NCI-H2196 (cell line): ENCODE results near the gene HPS5.

Experiments
- DNase-seq: peaks from one replicate; lab custom pipeline; 2025; ENCODE audit not compliant: unreplicated experiment; lab: John Stamatoyannopoulos, UW

The HPS5 gene

DNA sequence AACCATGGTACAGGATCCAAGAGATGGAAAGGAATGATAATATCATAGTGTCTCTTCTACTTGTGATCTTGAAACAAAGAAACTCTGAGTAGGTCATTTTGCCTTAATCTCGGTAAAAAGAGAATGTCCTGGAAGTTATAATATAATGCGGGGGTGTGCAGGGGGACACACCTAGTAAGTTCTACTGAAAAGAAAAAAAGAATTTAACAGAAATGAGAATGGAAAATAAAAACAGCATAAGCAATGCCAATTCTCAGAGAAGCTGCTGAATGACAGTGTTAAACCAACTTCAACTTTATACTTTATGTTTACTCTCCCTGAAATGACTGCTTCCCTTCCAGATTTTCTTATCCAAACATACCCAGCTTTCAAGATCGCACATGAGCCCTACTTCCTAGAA, 2.0 kb downstream of the HPS5 start:
- no peak for DNase-seq

DNA sequence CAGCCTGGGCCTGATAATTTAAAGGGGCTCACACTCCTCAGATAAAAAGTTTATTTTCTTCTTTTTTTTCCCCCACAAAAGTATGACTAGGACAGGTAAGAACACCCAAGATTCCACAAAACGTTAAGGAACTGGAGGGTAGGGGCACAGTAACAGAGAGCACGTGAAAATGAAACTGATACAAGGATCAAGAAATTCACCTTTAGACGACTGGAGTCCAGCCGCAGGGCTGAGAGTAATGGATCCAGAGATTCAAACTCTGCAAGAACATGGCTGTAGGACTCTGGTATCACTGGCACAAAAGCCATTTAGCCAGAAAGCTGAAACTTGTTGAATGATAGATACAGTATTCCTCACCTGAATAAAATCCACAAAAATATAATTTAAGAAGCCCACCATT, 4.4 kb downstream of the HPS5 start:
- no peak for DNase-seq

DNA sequence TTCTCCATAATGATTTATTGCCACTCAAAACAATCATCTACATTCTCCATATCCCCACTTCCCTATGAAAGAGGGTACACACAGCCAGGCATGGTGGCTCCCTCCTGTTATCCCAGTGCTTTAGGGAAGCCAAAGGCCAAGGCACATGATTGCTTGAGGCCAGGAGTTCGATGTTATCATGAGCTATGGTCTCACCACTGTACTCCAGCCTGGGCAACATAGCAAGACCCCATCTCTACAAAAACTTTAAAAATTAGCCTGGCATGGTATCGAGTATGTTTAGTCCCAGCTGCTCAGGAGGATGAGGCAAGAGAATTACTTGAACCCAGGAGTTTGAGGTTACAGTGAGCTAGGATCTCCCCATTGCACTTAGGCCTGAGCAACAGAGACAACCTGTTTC, 6.0 kb downstream of the HPS5 start:
- DNase-seq = no peak

DNA sequence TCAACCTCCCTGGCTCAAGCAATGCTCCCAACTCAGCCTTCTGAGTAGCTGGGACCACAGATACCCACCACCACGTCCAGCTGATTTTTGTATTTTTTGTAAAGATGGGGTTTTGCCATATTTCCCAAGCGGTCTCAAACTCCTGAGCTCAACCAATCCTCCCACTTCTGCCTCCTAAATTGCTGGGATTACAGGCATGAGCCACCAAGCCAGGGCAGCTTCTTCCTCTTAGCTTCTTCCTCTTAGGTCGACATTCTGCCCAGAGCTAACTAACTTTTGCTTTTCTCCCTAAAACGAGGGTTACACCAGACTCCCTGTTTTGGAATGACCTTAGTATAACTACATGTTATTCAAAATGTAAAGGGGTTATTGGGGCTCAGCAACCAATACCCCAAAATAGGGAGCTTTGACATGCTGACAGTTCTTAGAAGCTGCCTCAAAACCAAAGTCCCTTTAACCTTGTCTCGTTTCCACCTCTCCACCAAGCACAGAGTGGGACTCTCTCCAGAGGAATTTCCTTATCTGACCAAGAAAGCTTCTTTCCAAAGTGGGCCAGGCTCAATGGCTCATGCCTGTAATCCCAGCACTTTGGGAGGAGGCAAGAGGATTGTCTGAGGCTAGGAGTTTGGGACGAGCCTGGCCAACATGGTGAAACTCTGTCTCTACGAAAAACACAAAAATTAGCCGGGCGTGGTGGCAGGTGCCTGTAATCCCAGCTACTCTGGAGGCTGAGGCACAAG, 7.0 kb downstream of the HPS5 start:
- no peak for DNase-seq

DNA sequence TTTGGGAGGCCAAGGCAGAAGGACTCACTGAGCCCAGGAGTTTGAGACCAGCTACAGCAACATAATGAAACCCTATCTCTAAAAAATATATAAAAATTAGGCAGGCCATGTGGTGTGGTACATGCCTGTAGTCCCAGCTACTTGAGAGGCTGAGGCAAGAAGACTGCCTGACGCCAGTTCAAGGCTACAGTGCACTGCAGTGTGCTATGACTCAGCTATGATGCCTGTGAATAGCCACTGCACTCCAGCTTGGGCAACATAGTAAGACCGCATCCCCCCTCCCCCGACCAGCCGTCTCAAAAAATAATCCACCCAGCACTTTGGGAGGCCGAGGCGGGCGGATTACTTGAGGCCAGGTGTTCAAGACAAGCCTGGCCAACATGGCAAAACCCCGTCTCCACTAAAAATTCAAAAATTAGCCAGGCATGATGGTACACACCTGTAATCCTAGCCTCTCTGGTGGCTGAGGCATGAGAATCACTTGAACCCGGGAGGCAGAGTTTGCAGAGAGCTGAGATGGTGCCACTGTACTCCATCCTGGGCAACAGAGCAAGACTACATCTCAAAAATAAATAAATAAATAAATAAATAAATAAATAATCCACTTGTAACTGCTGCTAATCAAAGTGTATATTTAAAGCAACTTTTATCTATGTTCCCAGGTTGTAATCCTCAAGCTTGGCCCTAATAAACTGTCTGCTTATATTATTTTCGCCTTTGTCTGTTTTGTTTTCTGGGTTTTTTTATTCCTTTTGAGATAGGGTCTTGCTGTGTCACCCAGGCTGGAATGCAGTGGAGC, 7.8 kb downstream of the HPS5 start:
- DNase-seq = no peak

DNA sequence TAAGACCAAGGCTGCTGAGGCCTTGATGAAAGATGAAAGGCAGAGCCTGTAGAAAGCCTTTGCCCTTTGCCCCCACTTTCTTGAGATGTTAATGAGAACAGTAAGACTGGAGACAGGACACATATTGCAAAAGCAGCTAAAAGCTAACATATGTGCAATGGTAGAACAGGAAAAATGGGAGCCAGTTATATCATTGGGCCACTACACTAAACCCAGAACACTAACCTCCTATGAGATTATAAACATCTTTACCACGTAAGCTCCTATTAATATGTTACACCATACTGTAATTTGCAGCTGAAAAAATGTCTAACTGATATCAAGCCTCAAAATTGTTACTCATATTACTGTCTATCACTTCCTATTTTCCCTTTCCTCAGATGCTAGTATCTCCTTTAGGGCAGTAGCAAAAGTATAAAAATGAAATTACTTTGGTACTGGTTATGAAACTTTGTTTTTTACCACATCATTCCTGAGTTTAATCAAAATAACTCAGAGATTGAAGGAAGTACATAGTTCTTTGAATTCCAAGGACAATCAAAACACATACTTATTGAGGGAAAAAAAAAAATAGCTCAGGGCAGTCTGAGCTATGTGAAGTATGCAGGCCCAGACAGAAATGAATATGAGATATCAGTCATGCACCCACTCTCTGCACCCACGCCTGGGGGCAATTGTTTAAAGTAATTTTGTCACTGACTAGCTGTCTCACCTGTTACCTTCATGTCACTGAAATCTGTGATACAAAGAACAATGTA, 9.1 kb downstream of the HPS5 start:
- no peak for DNase-seq

DNA sequence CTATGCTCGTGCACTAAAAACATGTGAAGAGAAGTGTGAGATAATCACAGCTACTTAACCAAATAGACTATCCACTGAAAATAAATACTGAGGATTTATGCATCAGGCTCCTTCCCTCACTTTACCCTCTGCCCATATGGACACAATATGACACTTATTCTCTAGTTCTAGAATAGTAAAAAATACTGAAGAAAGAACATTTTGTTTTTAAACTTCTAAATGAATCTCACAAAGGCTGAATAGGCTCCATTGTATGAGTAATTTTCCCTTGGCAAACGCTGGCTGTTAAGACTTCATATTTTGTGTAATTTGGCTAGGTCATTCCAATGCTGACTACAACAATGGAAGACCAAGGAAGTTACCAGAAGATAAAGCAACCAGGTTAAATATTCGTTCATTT, 9.9 kb downstream of the HPS5 start:
- no peak for DNase-seq

DNA sequence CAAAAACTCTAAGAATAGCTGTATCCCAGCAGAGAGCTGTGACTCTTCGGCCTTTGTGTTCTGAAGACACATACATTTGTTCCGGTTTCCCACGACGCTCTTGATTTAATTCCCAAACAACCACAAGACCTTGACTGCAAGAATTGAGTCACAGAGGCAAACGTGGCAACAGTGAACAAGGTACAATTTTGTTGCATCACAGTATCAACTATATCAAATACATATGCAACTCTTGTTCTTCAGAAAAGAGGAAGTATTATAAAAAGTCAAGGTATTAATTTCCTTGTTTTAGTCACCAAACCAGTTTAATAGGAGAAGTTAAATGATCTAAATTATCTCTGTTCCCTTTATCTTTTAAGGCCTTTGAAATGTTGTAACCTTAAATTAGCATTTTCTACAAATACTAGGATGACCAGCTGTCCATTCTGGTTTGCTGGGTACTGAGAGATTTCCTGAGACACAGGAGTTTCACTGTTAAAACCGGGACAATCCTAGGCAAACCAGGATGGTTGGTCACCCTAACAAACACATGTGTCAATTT, 11.1 kb downstream of the HPS5 start:
- no peak for DNase-seq

DNA sequence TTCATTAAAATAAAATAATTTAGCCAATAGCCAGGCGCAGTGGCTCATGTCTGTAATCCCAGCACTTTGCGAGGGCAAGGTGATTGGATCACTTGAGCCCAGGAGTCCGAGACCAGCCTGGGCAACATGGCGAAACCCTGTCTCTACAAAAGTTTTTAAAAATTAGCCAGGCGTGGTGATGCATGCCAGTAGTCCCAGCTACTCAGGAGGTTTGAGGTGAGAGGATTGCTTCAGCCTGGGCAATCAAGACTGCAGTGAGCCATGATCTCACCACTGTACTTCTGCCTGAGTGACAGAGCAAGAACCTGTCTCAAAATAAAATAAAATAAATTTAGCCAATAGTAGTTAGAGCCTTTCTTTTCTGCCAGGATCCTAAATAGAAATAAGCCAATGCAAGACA, 12.2 kb downstream of the HPS5 start:
- no peak for DNase-seq

DNA sequence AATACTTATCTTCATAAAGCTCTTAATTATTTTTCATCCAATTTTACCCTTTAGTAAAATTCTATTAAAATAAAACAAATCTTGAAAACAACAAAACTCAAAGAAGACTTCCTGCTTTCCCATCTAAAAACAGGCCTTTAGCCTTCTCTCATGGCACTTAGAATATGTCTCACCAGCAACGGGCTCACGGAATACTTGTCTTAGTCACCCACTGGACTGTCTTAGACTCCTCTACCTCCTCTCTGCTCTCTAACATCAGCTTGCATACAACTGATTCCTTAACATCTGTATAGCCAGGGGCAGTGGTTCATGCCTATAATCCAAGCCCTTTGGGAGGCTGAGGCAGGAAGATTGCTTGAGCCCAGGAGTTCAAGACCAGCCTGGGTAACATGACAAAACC, 13.7 kb downstream of the HPS5 start:
- no peak for DNase-seq

DNA sequence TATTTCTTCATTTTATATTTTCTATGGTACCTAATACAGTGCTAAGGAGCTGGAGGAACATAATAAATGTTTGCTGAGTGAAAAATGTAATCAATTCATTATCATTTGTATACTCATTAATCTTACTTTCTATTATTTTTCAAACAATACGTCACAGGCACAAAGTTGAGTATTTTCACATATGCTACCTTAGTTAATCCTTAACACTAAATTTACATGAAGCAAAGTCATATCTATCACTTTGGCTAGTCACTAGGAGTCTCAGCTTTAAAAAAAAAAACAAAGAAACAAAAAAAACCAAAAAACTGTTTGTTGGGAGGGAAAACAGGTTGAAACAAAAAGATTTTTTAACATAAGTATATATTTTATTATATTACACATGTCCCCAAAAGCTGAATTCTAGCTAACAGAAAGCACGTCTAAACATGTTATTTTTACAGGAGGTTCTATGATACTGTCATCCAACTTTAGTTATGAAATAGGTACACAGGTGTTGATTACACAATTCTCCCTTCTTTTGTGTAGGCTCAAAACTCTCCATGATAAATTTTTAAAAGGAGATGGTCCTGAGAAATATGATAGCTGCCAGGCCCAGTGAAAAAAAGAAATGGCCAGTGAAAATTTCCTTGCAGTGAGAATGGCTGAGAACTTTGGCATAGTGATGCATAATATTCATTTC, 14.3 kb downstream of the HPS5 start:
- no peak for DNase-seq

DNA sequence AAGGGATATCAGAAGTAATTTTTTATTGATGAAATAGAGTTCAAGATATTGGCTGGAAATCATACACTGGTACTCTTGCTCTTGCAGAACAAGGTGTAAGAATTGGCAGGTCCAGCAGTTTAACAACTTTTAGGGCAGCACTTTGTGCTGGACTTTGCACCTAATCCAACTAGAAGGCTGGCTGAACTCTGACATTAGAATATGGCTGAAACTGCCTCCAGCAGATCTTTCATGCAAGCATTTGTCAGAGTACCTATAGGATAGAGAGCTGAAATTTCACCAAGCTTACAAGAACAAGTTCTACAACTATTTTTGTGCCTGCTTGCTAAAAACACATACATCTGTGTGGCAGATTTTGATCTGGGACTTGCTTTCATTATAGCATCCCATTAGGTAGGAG, 17.2 kb downstream of the HPS5 start:
- no peak for DNase-seq

DNA sequence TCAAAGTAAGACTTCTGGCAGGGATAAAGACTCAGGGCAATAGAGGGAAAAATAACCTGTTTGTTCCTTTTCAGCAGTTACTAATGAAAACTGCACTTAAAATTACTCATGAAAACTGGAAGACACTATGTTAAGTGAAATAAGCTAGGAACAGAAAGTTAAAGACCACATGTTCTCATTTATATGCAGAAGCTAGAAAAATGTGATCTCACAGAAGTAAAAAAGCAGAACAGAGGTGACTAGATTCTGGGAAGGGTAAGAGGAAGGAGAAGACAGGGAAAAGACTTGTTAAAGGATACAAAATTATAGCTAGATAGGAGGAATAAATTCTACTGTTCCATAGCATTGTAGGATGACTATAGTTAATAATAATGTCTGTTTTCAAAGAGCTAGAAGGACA, 22.2 kb downstream of the HPS5 start:
- DNase-seq = no peak

DNA sequence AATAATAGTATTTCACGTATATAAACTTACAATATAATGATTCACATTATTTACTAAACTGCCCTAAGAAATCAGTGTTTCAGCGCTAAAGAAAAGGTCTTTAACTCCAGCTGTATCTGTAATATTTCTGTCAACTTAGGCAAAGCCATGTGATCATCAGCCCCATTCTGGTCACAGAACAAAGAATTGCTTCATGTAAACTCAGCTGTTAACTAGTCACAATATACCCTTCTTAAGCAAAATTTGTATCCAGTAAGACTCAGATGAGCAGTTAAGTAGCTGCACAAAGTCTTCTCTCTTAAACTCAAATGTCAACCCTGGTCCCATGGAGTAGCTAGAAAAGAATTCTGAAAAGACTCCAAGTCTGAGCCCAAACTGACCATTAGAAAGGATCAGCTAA, 26.6 kb downstream of the HPS5 start:
- no peak for DNase-seq

DNA sequence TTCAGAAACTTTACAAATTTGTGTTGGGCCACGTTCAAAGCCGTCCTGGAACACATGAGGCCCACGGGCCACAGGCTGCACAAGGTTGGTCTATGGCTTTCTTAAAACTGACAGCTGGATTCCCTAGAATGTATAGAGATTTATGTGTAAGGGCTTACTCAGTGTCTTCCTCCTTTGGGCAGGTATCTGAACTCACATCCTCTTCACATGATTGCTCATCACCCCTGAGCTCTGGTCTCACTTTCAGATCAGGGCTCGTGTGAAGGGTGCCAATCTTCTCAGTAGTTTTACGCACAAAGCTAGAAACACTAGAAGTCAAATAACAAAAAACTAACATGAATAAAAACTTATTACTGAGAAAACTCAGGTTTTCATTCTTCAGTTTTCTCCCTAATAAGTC, 27.1 kb downstream of the HPS5 start:
- DNase-seq = no peak

DNA sequence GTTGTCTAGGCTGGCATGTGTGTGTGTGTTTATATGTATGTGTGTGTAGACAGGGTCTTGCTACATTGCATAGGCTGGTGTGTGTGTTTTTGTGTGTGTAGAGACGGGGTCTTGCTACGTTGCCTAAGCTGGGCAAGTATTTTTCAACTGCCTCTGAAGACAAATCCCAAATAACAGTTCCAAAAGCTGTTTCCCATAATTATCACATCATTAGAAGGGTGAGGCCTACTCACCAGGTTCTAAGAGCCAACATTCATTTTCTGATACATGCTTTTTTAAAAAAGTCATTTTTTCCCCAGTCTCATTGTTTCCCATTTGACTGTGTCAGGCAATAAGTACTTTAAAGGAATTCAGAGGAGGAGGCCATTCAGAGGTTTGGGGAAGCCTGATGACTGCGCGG, 33.0 kb downstream of the HPS5 start:
- no peak for DNase-seq

DNA sequence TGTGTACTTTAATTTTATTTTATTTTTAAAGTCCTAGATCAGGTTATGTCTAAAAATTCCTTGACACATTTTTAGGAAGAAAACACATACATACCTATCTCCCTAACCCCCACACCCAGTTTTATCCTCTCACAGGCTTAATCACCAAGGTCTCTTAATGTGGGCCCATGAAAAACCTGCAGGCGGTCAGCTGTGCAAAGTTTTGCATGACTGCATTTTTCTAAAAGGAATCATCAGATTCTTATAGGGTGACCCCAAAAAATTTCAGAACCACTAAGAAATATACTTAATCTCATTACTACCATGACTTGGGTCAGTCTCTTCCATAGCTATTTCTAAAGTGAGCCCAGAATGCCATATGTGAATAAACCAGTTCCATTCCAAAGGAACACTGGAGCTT, 36.1 kb downstream of the HPS5 start:
- DNase-seq = no peak

DNA sequence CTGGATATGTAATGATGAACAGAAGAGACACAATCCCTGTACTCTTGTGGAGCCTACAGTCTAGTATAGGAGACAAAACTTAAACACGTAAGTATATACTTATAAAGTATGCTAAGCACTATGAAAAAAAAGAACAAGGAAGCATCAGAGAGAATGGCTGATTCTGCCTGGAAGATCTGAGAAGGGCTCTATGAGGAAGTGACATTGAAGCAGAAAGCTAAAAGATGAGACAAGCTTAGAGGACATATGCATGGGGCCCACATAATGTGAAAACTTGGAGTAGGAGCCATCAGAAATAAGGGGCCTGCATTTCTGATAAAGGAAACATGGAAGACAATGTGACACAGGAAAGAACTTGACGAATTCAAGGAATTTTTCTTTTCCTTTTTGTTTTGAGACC, 39.3 kb downstream of the HPS5 start:
- no peak for DNase-seq

DNA sequence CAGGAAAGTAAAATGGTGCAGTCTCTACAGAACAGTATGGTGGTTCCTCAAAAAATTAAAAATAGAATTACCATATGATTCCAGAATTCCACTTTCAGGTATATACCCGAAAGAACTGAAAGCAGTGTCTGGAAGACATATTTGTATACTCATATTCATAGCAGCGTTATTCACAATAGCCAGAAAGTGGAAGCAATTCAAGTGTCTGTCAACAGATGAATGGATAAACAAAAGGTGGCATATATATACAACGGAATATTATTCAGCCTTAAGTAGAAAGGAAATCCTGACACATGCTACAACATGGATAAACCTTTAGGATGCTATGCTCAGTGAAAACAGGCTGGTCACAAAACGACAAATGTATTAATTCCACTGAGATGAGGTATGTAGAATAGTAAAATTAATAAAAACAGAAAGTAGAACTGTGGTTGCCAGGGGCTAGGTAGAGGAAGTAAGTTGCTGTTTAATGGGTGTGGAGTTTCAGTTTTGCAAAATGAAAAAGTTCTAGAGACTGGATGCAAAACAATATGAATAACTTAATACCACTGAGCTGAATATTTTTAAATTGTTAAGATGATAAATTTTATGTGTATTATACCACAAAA, 41.4 kb downstream of the HPS5 start:
- no peak for DNase-seq

DNA sequence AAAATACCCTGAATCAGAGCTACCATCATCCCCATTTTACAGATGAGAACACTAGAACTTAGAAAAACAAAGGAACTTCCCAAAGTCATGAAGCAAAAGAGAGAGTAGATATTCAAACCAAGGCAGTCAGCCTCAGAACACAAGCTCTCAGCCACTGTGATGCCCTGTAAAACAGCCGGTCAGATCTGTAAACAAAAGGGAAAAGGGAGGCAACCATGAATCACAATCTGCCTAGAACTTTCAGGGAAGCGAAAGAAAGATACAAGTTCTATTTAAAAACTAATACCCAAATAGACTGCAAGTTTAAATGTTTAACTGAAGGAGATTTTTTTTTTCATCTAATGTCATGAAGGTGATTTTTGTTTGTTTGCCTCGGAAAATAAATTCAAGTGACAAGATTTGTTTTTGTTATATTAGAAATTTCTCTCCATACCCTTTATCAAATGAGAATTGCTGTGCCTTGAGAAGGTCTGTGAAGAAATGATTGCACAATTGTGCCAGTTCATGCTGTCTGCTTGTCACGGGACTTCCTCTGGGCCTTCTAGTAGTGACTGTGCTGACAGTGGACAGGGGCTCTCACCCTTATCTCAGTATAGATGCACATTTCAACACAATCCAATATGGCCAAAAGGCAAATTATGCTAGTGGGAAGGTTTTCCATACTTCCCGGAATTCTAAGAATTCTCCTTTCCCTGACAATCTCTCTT, 44.2 kb downstream of the HPS5 start:
- DNase-seq = no peak
